Dermis microvascular lymphatic vessel endothelial cell (primary cell): Measurements from ENCODE around the gene ALPK3. TPM values are rescaled to one million over a fixed set of nuclear protein-coding genes. Genes with fewer than 3 reads are reported as not detected.

Experiments used
- DNase-seq, 2 donors: peaks; one replicate each; pipeline versions ENCODE4 v3.0.0 to v3.0.0-alpha.2; 2010; ENCODE audit warnings: low read depth in 2 of 2
- total RNA-seq: library from RNA; depleted of rRNA; stranded (reverse); fragments of >200 nt; gene quantifications from 2 replicates; pipeline ENCODE4 v1.2.1, GENCODE V29; 2014

Gene ALPK3
- total RNA-seq, 1 donor from 2014 or later, result 19.5 TPM

- DNase-seq, result no peak
Measured at GRCh38 chr15:84797212-84797611, 19.9 kb upstream of the ALPK3 start.

GRCh38 chr15:84797801-84798200, 19.4 kb upstream of the ALPK3 start:
- DNase-seq, result no peak

- DNase-seq, result no peak
Measured at GRCh38 chr15:84798436-84798946, 18.7 kb upstream of the ALPK3 start.

- peak in 1 of 2 donors; percentile 7 for DNase-seq
Measured at GRCh38 chr15:84799511-84800187, 17.5 kb upstream of the ALPK3 start.

- no peak for DNase-seq
Measured at GRCh38 chr15:84800365-84800806, 16.8 kb upstream of the ALPK3 start.

- DNase-seq, result no peak
Measured at GRCh38 chr15:84804005-84804900, 12.9 kb upstream of the ALPK3 start.

- DNase-seq, result no peak
Measured at GRCh38 chr15:84805221-84805620, 11.9 kb upstream of the ALPK3 start.

GRCh38 chr15:84807228-84807627, 9.9 kb upstream of the ALPK3 start:
- DNase-seq, result no peak

- no peak for DNase-seq
Measured at GRCh38 chr15:84810073-84810840, 6.9 kb upstream of the ALPK3 start.

GRCh38 chr15:84811151-84811550, 6.0 kb upstream of the ALPK3 start:
- DNase-seq, result no peak

- DNase-seq, result no peak
Measured at GRCh38 chr15:84811828-84812227, 5.3 kb upstream of the ALPK3 start.

GRCh38 chr15:84812842-84813241, 4.3 kb upstream of the ALPK3 start:
- DNase-seq, result no peak

GRCh38 chr15:84813435-84813834, 3.7 kb upstream of the ALPK3 start:
- no peak for DNase-seq

GRCh38 chr15:84813931-84814330, 3.2 kb upstream of the ALPK3 start:
- DNase-seq, result no peak

- DNase-seq, result no peak
Measured at GRCh38 chr15:84814916-84815315, 2.2 kb upstream of the ALPK3 start.

- DNase-seq, result peak in 1 of 2 donors; percentile 34
Measured at GRCh38 chr15:84817466-84818081, 418 bp downstream of the ALPK3 start.

GRCh38 chr15:84818261-84819131, 1.3 kb downstream of the ALPK3 start:
- peak; percentile 95 to 96 for DNase-seq

GRCh38 chr15:84819291-84819768, 2.2 kb downstream of the ALPK3 start:
- peak in 1 of 2 donors; percentile 28 for DNase-seq

GRCh38 chr15:84819791-84820190, 2.6 kb downstream of the ALPK3 start:
- no peak for DNase-seq

- DNase-seq, result peak in 1 of 2 donors; percentile 56
Measured at GRCh38 chr15:84821501-84822021, 4.4 kb downstream of the ALPK3 start.
